H54 (cell line): ENCODE data around the gene FAM8A1.

Experiments used
- DNase-seq: peaks from one replicate; pipeline ENCODE4 v3.0.0; 2011; ENCODE audit warnings: low spot score, mixed read lengths; ENCODE audit not compliant: insufficient read length
- FAIRE-seq: peaks from 3 replicates; lab custom pipeline; 2011; peaks lifted over from hg19 to GRCh38; lab: Jason Lieb, UNC
- POLR2A ChIP-seq: IDR thresholded peaks from 2 replicates; pipeline ENCODE4 v1.6.1; 2011; ENCODE audit warnings: low read depth, mild to moderate bottlenecking, low read length

Gene FAM8A1

GRCh38 chr6:17588011-17588410 lies 12.1 kb upstream of the FAM8A1 start:
- no peak for TF ChIP-seq POLR2A
- DNase-seq (no peak), FAIRE-seq (no peak)

- peak; percentile 94 for FAIRE-seq
- DNase-seq: peak; percentile 77
- no peak for TF ChIP-seq POLR2A
Observed at GRCh38 chr6:17589406-17590096, 10.6 kb upstream of the FAM8A1 start.

GRCh38 chr6:17591287-17591686 lies 8.8 kb upstream of the FAM8A1 start:
- no peak for DNase-seq
- no peak for FAIRE-seq
- TF ChIP-seq POLR2A: no peak

DNA sequence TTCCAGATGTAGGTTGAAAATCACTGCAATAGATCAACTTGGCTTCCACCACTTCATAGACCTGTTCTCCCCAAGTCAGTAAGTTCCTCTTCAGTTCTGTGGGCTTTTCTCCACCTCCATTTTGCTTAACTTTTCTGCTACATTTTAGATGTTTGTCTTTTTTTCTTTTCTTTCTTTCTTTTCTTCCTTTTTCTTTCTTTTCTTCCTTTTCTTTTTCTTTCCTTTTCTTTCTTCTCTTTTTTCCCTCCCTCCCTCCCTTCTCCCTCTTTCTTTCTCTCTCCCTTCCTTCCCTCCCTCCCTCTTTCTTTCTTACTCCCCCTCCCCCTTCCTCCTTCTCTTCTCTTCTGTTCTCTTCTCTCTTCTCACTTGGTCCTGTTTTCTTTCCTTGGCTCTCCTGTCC lies 6.9 kb upstream of the FAM8A1 start:
- DNase-seq: no peak
- TF ChIP-seq POLR2A: no peak
- FAIRE-seq: no peak

DNA sequence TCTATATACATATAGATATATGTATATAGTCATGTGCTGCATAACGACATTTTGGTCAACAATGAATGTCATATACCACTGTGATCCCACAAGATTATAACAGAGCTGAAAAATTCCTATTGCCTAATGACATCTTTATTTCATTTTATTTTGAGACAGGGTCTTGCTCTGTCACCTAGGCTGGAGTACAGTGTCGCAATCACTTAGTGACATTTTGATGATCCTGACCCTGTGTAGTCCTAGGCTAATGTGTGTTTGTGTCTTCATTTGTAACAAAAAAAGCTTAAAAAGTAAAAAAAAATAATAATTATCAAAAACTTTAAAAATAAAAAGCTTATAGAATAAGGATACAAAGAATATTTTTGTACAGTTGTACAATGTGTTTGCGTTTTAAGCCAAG lies 4.0 kb upstream of the FAM8A1 start:
- FAIRE-seq: no peak
- DNase-seq: no peak
- TF ChIP-seq POLR2A: no peak

DNA sequence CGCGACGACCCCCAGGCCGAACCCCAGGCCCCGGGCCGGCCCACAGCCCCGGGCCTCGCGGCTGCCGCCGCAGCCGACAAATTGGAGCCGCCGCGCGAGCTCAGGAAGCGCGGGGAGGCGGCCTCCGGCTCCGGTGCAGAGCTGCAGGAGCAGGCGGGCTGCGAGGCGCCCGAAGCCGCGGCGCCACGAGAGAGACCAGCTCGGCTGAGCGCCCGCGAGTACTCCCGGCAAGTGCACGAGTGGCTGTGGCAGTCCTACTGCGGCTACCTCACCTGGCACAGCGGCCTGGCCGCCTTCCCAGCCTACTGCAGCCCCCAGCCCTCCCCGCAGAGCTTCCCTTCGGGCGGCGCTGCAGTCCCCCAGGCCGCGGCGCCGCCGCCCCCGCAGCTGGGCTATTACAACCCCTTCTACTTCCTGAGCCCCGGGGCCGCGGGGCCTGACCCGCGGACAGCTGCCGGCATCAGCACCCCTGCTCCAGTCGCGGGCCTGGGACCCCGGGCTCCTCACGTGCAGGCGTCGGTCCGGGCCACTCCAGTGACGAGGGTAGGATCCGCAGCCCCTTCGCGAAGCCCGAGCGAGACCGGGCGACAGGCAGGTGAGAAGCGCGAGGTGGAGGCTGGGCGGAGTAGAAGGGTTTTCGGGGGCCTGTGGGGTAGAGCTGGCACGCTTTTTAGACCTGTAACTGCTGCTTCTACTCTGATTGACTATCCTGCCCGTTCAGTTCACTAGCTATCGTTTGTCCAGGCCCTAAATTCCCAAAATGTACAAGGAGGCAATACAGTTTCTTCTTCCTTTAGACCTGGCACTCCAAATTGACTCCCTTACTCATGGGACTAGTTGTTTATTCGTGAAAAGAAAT lies 654 bp downstream of the FAM8A1 start:
- FAIRE-seq: peak; percentile 15
- TF ChIP-seq POLR2A: no peak
- peak; percentile 40 for DNase-seq

DNA sequence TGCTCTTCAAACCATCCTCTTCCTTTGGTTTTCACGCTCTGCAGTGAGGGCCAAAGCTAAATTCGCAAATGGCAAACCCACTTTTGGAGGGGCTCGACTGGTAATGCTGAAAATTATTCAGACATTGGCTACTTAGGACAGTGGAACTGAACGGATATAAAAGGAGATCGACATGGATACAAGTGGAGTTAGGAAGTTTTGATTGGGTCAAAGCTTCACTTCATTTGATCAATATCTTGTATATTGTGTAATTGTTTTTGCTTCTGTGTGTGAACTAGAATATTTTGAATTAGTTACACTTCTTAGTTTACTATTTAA lies 1.2 kb downstream of the FAM8A1 start:
- FAIRE-seq: no peak
- TF ChIP-seq POLR2A: no peak
- no peak for DNase-seq

- FAIRE-seq: peak; percentile 6
Observed at GRCh38 chr6:17602888-17603287, 2.8 kb downstream of the FAM8A1 start.

GRCh38 chr6:17606606-17607005 lies 6.5 kb downstream of the FAM8A1 start:
- FAIRE-seq: peak; percentile 50
- no peak for TF ChIP-seq POLR2A
- no peak for DNase-seq

More at GRCh38 chr6:17602888-17603287, 2.8 kb downstream of the FAM8A1 start:
- DNase-seq: no peak
- no peak for TF ChIP-seq POLR2A

DNA sequence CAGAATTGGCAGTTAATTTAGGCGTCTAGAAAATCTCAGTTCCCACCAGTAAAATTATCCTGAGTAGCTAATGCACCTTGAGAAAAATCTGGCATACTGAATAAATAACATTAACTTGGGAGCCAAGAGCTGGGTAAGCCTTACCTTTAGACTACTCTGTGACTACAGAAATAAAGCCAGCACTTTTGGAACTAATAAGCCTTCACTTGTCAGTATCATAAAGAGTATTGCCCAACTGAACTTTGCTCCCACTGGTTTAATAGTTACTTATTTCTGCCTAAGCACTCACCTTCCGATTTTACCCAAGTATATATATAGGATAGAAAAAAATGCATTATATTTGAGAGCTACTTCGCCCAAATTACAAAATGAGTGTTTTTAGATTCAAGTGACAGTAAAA lies 10.7 kb downstream of the FAM8A1 start:
- TF ChIP-seq POLR2A: no peak
- no peak for FAIRE-seq
- DNase-seq: no peak

DNA sequence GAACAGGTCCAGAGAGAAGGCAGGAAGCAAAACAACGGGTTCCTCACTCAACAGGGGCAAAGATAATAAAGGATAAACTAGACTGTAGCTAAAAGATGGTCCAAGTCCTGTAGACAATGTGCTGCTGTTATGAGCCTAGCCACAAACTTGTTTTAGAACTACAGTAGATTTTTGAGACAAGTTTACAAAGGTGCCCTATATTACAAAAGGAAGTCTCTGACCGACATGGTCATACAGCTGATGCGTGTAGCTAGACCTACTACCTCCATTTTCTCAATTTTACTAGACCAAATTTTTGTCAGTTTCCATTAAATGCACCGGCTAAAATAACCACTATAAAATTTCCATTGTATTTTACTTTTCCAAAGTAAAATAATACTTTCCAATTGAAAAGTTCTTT lies 11.9 kb downstream of the FAM8A1 start:
- TF ChIP-seq POLR2A: no peak
- FAIRE-seq: peak; percentile 36
- no peak for DNase-seq

- no peak for DNase-seq
Observed at GRCh38 chr6:17615794-17616193, 15.7 kb downstream of the FAM8A1 start.

DNA sequence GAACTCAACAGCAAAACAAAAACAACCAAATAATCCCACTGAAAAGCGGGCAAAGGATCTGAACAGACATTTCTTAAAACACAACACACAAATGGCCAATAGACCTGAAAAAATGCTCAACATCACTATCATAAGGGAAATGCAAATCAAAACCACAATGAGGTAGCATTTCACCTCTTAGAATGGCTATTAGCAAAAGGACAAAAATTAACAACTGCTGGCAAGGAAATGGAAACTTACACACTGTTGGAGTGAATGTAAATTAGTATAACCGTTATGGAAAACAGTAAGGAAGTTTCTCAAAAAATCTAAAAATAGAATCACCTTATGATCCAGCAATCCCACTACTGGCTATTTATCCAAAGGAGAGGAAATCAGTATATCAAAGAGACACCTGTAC lies 20.9 kb downstream of the FAM8A1 start:
- DNase-seq (no peak), FAIRE-seq (peak; percentile 27)
- TF ChIP-seq POLR2A: no peak

More at GRCh38 chr6:17615794-17616193, 15.7 kb downstream of the FAM8A1 start:
- FAIRE-seq: no peak
- no peak for TF ChIP-seq POLR2A

GRCh38 chr6:17622144-17622543 lies 22.0 kb downstream of the FAM8A1 start:
- DNase-seq: no peak
- no peak for FAIRE-seq
- no peak for TF ChIP-seq POLR2A
